ENCODE measurements around the gene IL17REL.

GRCh38 chr22:50032941-50033601 is 20.5 kb upstream of the IL17REL start:
- TF ChIP-seq, protein P1, sequence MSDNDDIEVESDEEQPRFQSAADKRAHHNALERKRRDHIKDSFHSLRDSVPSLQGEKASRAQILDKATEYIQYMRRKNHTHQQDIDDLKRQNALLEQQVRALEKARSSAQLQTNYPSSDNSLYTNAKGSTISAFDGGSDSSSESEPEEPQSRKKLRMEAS (IDR thresholded peaks at IDR 0.05; ENCODE audit: low read depth, low read length), result no peak
- TF ChIP-seq TAF1 (IDR thresholded peaks at IDR 0.05; ENCODE audit: borderline replicate concordance, low read depth, low read length) (no peak), RAD21 (IDR thresholded peaks at IDR 0.05; ENCODE audit: insufficient read depth, low read depth, low read length) (no peak)
- TF ChIP-seq, protein P2, sequence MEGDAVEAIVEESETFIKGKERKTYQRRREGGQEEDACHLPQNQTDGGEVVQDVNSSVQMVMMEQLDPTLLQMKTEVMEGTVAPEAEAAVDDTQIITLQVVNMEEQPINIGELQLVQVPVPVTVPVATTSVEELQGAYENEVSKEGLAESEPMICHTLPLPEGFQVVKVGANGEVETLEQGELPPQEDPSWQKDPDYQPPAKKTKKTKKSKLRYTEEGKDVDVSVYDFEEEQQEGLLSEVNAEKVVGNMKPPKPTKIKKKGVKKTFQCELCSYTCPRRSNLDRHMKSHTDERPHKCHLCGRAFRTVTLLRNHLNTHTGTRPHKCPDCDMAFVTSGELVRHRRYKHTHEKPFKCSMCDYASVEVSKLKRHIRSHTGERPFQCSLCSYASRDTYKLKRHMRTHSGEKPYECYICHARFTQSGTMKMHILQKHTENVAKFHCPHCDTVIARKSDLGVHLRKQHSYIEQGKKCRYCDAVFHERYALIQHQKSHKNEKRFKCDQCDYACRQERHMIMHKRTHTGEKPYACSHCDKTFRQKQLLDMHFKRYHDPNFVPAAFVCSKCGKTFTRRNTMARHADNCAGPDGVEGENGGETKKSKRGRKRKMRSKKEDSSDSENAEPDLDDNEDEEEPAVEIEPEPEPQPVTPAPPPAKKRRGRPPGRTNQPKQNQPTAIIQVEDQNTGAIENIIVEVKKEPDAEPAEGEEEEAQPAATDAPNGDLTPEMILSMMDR (IDR thresholded peaks at IDR 0.05 in 2 of 3, conservative IDR thresholded peaks at IDR 0.05 in 1 of 3; ENCODE audit: control insufficient read depth in 2 of 3, extremely low read depth in 1 of 3, insufficient read depth in 1 of 3, low read depth in 3 of 3, low read length in 3 of 3), result no peak
